HT-29 (cell line): ENCODE data around the gene OSBPL5. TPM values are rescaled to one million over a fixed set of nuclear protein-coding genes. Genes with fewer than 3 reads are reported as not detected.

Experiments
- DNase-seq: peaks from one replicate; pipeline ENCODE4 v3.0.0-alpha.2; 2015; ENCODE audit warnings: low spot score
- total RNA-seq: library from RNA; depleted of rRNA; stranded (reverse); fragments of >200 nt; shearing (Covaris generic); gene quantifications from 2 replicates; pipeline ENCODE4 v1.2.3, GENCODE V29; 2014

The OSBPL5 gene
- total RNA-seq, 1 experiment from 2014 or later, result 93.1 TPM

- DNase-seq, result no peak
Observed at GRCh38 chr11:3103076-3103475, 62.0 kb downstream of the OSBPL5 start.

- no peak for DNase-seq
Observed at GRCh38 chr11:3102641-3102921, 62.5 kb downstream of the OSBPL5 start.

GRCh38 chr11:3101921-3102640 is 63.0 kb downstream of the OSBPL5 start:
- no peak for DNase-seq

GRCh38 chr11:3099178-3099577 is 65.9 kb downstream of the OSBPL5 start:
- no peak for DNase-seq

- no peak for DNase-seq
Observed at GRCh38 chr11:3096909-3097530, 68.1 kb downstream of the OSBPL5 start.

GRCh38 chr11:3095712-3096361 is 69.3 kb downstream of the OSBPL5 start:
- DNase-seq, result peak; percentile 39

GRCh38 chr11:3094223-3094824 is 70.8 kb downstream of the OSBPL5 start:
- no peak for DNase-seq

GRCh38 chr11:3093281-3094191 is 71.6 kb downstream of the OSBPL5 start:
- no peak for DNase-seq

- no peak for DNase-seq
Observed at GRCh38 chr11:3092603-3093141, 72.4 kb downstream of the OSBPL5 start.

GRCh38 chr11:3091846-3092602 is 73.1 kb downstream of the OSBPL5 start:
- peak; percentile 94 for DNase-seq

GRCh38 chr11:3091081-3091845 is 73.8 kb downstream of the OSBPL5 start:
- no peak for DNase-seq

GRCh38 chr11:3090096-3090901 is 74.8 kb downstream of the OSBPL5 start:
- no peak for DNase-seq

GRCh38 chr11:3089236-3090061 is 75.7 kb downstream of the OSBPL5 start:
- no peak for DNase-seq

- DNase-seq, result no peak
Observed at GRCh38 chr11:3088806-3089205, 76.3 kb downstream of the OSBPL5 start.

GRCh38 chr11:3087821-3088800 is 77.0 kb downstream of the OSBPL5 start:
- DNase-seq, result no peak

GRCh38 chr11:3087373-3087772 is 77.7 kb downstream of the OSBPL5 start:
- no peak for DNase-seq

- DNase-seq, result no peak
Observed at GRCh38 chr11:3086671-3087150, 78.4 kb downstream of the OSBPL5 start.
